Stimulated activated memory B cell treated with anti-CD40 and anti-IgM and Interleukin-4, amounts not matched to agents 10 μg/mL and 1 μg/mL and 100 μg/mL, for 72 hours (primary cell): ENCODE measurements around the gene PHYKPL.
"Not testable (repeated sequence)": the region's sequence is repeated elsewhere in the genome, so short reads cannot be mapped to it uniquely, and the experiment has no call there.

Experiments
- ATAC-seq: fragments of 150-1000 bp; cut with Tn5 transposase; 2 replicates; pipeline ENCODE4 v1.10.0; 2021
- H3K27ac Mint-ChIP-seq: one replicate; pipeline ENCODE4 v1.8.0; 2022; ENCODE audit warnings: mild to moderate bottlenecking, mixed read lengths
- H3K27me3 Mint-ChIP-seq: one replicate; pipeline ENCODE4 v1.8.0; 2022; ENCODE audit warnings: mixed read lengths
- H3K36me3 Mint-ChIP-seq: one replicate; pipeline ENCODE4 v1.8.0; 2022; ENCODE audit warnings: mixed read lengths
- H3K4me1 Mint-ChIP-seq: one replicate; pipeline ENCODE4 v1.8.0; 2022; ENCODE audit warnings: mixed read lengths
- H3K4me3 Mint-ChIP-seq: one replicate; pipeline ENCODE4 v1.8.0; 2022; ENCODE audit warnings: mild to moderate bottlenecking, moderate library complexity, mixed read lengths
- H3K9me3 Mint-ChIP-seq: one replicate; pipeline ENCODE4 v1.8.0; 2022; ENCODE audit warnings: mixed read lengths

PHYKPL gene

GRCh38 chr5:178271726-178272479 is 39.3 kb upstream of the PHYKPL start:
- no peak for ATAC-seq
- Mint-ChIP-seq H3K27ac (no peak overlapping the region), H3K9me3 (peaks cover 5% of the 10 kb centered on the region)

GRCh38 chr5:178271231-178271630 is 38.6 kb upstream of the PHYKPL start:
- no peaks in the 10 kb centered on the region for H3K4me1 Mint-ChIP-seq
- ATAC-seq = no peak
- no peak overlapping the region for H3K4me3 Mint-ChIP-seq
- H3K9me3 Mint-ChIP-seq = peaks cover 5% of the 10 kb centered on the region
- no peak overlapping the region for H3K27ac Mint-ChIP-seq
- peaks cover 44% of the 10 kb centered on the region for H3K27me3 Mint-ChIP-seq
- H3K36me3 Mint-ChIP-seq = no peaks in the 10 kb centered on the region

More at GRCh38 chr5:178271726-178272479, 39.3 kb upstream of the PHYKPL start:
- H3K27me3 Mint-ChIP-seq = peaks cover 44% of the 10 kb centered on the region
- H3K4me1 Mint-ChIP-seq = no peaks in the 10 kb centered on the region
- H3K4me3 Mint-ChIP-seq = no peak overlapping the region
- no peaks in the 10 kb centered on the region for H3K36me3 Mint-ChIP-seq

GRCh38 chr5:178269499-178269898 is 36.9 kb upstream of the PHYKPL start:
- ATAC-seq = no peak
- Mint-ChIP-seq H3K36me3 (no peaks in the 10 kb centered on the region), H3K27ac (no peak overlapping the region), H3K4me1 (no peaks in the 10 kb centered on the region), H3K4me3 (no peak overlapping the region), H3K9me3 (peaks cover 5% of the 10 kb centered on the region), H3K27me3 (peaks cover 26% of the 10 kb centered on the region)

GRCh38 chr5:178267876-178268275 is 35.3 kb upstream of the PHYKPL start:
- H3K27me3 Mint-ChIP-seq = peaks cover 10% of the 10 kb centered on the region
- H3K27ac Mint-ChIP-seq = no peak overlapping the region
- H3K9me3 Mint-ChIP-seq = peaks cover 9% of the 10 kb centered on the region
- ATAC-seq = no peak
- no peaks in the 10 kb centered on the region for H3K4me1 Mint-ChIP-seq
- H3K36me3 Mint-ChIP-seq = no peaks in the 10 kb centered on the region
- H3K4me3 Mint-ChIP-seq = no peak overlapping the region

- H3K9me3 Mint-ChIP-seq = peaks cover 9% of the 10 kb centered on the region
- peaks cover 4% of the 10 kb centered on the region for H3K27me3 Mint-ChIP-seq
- no peaks in the 10 kb centered on the region for H3K36me3 Mint-ChIP-seq
- ATAC-seq = no peak
- H3K27ac Mint-ChIP-seq = no peak overlapping the region
- no peaks in the 10 kb centered on the region for H3K4me1 Mint-ChIP-seq
- H3K4me3 Mint-ChIP-seq = no peak overlapping the region
These were observed 34.6 kb upstream of the PHYKPL start for GRCh38 chr5:178267245-178267644.

GRCh38 chr5:178266581-178266980 is 34.0 kb upstream of the PHYKPL start:
- no peaks in the 10 kb centered on the region for H3K36me3 Mint-ChIP-seq
- ATAC-seq = no peak
- H3K9me3 Mint-ChIP-seq = peaks cover 9% of the 10 kb centered on the region
- H3K27me3 Mint-ChIP-seq = no peaks in the 10 kb centered on the region
- no peak overlapping the region for H3K27ac Mint-ChIP-seq
- H3K4me1 Mint-ChIP-seq = no peaks in the 10 kb centered on the region
- H3K4me3 Mint-ChIP-seq = no peak overlapping the region

GRCh38 chr5:178265746-178266145 is 33.1 kb upstream of the PHYKPL start:
- no peak for ATAC-seq
- no peak overlapping the region for H3K27ac Mint-ChIP-seq
- H3K4me1 Mint-ChIP-seq = no peaks in the 10 kb centered on the region
- H3K9me3 Mint-ChIP-seq = peaks cover 9% of the 10 kb centered on the region
- H3K4me3 Mint-ChIP-seq = no peak overlapping the region
- no peaks in the 10 kb centered on the region for H3K36me3 Mint-ChIP-seq
- no peaks in the 10 kb centered on the region for H3K27me3 Mint-ChIP-seq

- Mint-ChIP-seq H3K9me3 (peaks cover 4% of the 10 kb centered on the region), H3K36me3 (no peaks in the 10 kb centered on the region), H3K27ac (no peak overlapping the region), H3K4me1 (no peaks in the 10 kb centered on the region), H3K4me3 (no peak overlapping the region), H3K27me3 (no peaks in the 10 kb centered on the region)
- no peak for ATAC-seq
These were observed 31.4 kb upstream of the PHYKPL start for GRCh38 chr5:178264044-178264443.

GRCh38 chr5:178261666-178262600 is 29.3 kb upstream of the PHYKPL start:
- Mint-ChIP-seq H3K4me1 (no peaks in the 10 kb centered on the region), H3K27ac (no peak overlapping the region), H3K36me3 (no peaks in the 10 kb centered on the region), H3K4me3 (no peak overlapping the region), H3K27me3 (no peaks in the 10 kb centered on the region), H3K9me3 (peaks cover 4% of the 10 kb centered on the region)
- no peak for ATAC-seq

GRCh38 chr5:178259623-178260536 is 27.3 kb upstream of the PHYKPL start:
- H3K27ac Mint-ChIP-seq = no peak overlapping the region
- ATAC-seq = no peak

GRCh38 chr5:178257650-178258049 is 25.0 kb upstream of the PHYKPL start:
- H3K4me1 Mint-ChIP-seq = peaks cover 16% of the 10 kb centered on the region
- no peak for ATAC-seq
- peaks cover 15% of the 10 kb centered on the region for H3K27me3 Mint-ChIP-seq
- H3K4me3 Mint-ChIP-seq = no peak overlapping the region
- no peaks in the 10 kb centered on the region for H3K36me3 Mint-ChIP-seq
- H3K27ac Mint-ChIP-seq = no peak overlapping the region
- no peaks in the 10 kb centered on the region for H3K9me3 Mint-ChIP-seq

More at GRCh38 chr5:178259623-178260536, 27.3 kb upstream of the PHYKPL start:
- Mint-ChIP-seq H3K36me3 (no peaks in the 10 kb centered on the region), H3K9me3 (peaks cover 4% of the 10 kb centered on the region), H3K4me1 (peaks cover 6% of the 10 kb centered on the region), H3K27me3 (peaks cover 6% of the 10 kb centered on the region), H3K4me3 (no peak overlapping the region)

GRCh38 chr5:178256746-178257145 is 24.1 kb upstream of the PHYKPL start:
- peak; percentile 35 for ATAC-seq
- Mint-ChIP-seq H3K4me1 (peaks cover 22% of the 10 kb centered on the region), H3K36me3 (no peaks in the 10 kb centered on the region), H3K27ac (no peak overlapping the region), H3K4me3 (no peak overlapping the region), H3K9me3 (no peaks in the 10 kb centered on the region), H3K27me3 (peaks cover 15% of the 10 kb centered on the region)

- Mint-ChIP-seq H3K27me3 (peaks cover 15% of the 10 kb centered on the region), H3K4me1 (peaks cover 35% of the 10 kb centered on the region)
- H3K27ac Mint-ChIP-seq, H3K9me3 Mint-ChIP-seq, ATAC-seq, H3K36me3 Mint-ChIP-seq, H3K4me3 Mint-ChIP-seq: not testable (repeated sequence)
These were observed 21.0 kb upstream of the PHYKPL start for GRCh38 chr5:178253632-178254031.

GRCh38 chr5:178252258-178252657 is 19.7 kb upstream of the PHYKPL start:
- peaks cover 41% of the 10 kb centered on the region for H3K4me1 Mint-ChIP-seq
- no peaks in the 10 kb centered on the region for H3K36me3 Mint-ChIP-seq
- H3K27ac Mint-ChIP-seq = peak overlapping the region; percentile 78
- H3K4me3 Mint-ChIP-seq = no peak overlapping the region
- ATAC-seq = no peak
- H3K27me3 Mint-ChIP-seq = peaks cover 15% of the 10 kb centered on the region
- no peaks in the 10 kb centered on the region for H3K9me3 Mint-ChIP-seq

GRCh38 chr5:178250263-178250662 is 17.7 kb upstream of the PHYKPL start:
- Mint-ChIP-seq H3K27me3 (peaks cover 13% of the 10 kb centered on the region), H3K4me1 (peaks cover 46% of the 10 kb centered on the region), H3K4me3 (no peak overlapping the region), H3K9me3 (no peaks in the 10 kb centered on the region), H3K27ac (peak overlapping the region; percentile 46), H3K36me3 (no peaks in the 10 kb centered on the region)
- ATAC-seq = no peak
